Peyer's patch (tissue), 4 donors: ENCODE data around the gene HSPB6.

Experiments
- POLR2A ChIP-seq, 2 donors: fragments of 450-650 bp; IDR thresholded peaks; one replicate each; pipeline ENCODE4 v1.5.1; 2017; ENCODE audit warnings: antibody characterized with exemption in 2 of 2, mild to moderate bottlenecking in 2 of 2, moderate library complexity in 2 of 2
- TF ChIP-seq, protein P1 (sequence below), 6 experiments: fragments of 450-650 bp in 4 of 6; fragments of 200-600 bp in 2 of 6; sonication (generic) in 1 of 6; IDR thresholded peaks; one replicate each; pipeline ENCODE4 v1.5.1; 2017 to 2019; ENCODE audit warnings: antibody characterized with exemption in 6 of 6, mild to moderate bottlenecking in 3 of 6, moderate library complexity in 1 of 6

DNA sequence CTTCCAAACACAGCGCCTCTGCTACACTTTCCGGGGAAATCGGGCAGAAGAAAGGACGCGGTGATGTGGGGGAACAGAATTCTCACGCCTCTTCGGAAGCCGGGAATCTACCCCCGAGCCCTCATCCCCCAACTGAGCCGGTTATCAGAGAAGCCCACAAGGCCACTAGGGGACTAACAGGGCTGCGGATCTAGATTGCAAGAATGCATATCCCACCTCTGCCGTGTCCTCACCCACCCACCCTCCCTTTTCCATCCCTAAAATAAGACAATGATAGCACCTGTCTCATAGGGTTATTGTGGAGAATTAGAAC lies 15.7 kb downstream of the HSPB6 start:
- TF ChIP-seq, protein P1, sequence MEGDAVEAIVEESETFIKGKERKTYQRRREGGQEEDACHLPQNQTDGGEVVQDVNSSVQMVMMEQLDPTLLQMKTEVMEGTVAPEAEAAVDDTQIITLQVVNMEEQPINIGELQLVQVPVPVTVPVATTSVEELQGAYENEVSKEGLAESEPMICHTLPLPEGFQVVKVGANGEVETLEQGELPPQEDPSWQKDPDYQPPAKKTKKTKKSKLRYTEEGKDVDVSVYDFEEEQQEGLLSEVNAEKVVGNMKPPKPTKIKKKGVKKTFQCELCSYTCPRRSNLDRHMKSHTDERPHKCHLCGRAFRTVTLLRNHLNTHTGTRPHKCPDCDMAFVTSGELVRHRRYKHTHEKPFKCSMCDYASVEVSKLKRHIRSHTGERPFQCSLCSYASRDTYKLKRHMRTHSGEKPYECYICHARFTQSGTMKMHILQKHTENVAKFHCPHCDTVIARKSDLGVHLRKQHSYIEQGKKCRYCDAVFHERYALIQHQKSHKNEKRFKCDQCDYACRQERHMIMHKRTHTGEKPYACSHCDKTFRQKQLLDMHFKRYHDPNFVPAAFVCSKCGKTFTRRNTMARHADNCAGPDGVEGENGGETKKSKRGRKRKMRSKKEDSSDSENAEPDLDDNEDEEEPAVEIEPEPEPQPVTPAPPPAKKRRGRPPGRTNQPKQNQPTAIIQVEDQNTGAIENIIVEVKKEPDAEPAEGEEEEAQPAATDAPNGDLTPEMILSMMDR (IDR thresholded peaks at IDR 0.05), result no peak
- TF ChIP-seq POLR2A (IDR thresholded peaks at IDR 0.05), result no peak
